Mucosa of gallbladder (tissue), 1 donor: ENCODE data around the gene GALNT10. TPM values are rescaled to one million over a fixed set of nuclear protein-coding genes. Genes with fewer than 3 reads are reported as not detected.

Source experiments
- DNase-seq: peaks from one replicate; pipeline ENCODE4 v3.0.0-alpha.2; 2020; ENCODE audit warnings: low spot score
- total RNA-seq: library from RNA; stranded (reverse); gene quantifications from one replicate; pipeline ENCODE4 v1.2.1, GENCODE V29; 2021
- donor health status: DM: no; HTN: no; CAD: no.

GALNT10 gene
- total RNA-seq, 1 donor from 2014 or later: 50.8 TPM

GRCh38 chr5:154234551-154234950 is 44.0 kb downstream of the GALNT10 start:
- no peak for DNase-seq

- DNase-seq: no peak
Observed at GRCh38 chr5:154236011-154236410, 45.5 kb downstream of the GALNT10 start.

GRCh38 chr5:154236536-154237375 is 46.2 kb downstream of the GALNT10 start:
- DNase-seq: no peak

DNA sequence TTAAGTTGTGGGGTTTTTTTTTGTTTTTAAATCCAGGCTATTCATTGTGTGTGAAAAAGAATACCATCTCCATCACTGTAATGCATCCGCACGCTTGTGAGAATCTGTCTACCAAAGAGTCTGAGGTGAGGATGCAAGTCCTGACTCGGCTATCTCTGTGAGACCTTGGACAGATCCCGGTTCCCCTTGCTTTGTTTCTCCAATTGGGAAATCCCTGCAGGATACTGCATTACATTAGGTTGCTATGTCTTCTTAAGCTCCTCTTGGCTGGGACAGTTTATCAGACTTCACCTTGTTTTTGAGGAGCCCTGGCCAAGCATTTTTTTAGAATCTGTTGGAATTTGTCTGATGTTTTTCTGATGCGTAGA is 46.8 kb downstream of the GALNT10 start:
- no peak for DNase-seq

- DNase-seq: no peak
Observed at GRCh38 chr5:154237946-154238345, 47.4 kb downstream of the GALNT10 start.

- no peak for DNase-seq
Observed at GRCh38 chr5:154238776-154239481, 48.4 kb downstream of the GALNT10 start.

GRCh38 chr5:154240595-154240994 is 50.1 kb downstream of the GALNT10 start:
- DNase-seq: no peak

DNA sequence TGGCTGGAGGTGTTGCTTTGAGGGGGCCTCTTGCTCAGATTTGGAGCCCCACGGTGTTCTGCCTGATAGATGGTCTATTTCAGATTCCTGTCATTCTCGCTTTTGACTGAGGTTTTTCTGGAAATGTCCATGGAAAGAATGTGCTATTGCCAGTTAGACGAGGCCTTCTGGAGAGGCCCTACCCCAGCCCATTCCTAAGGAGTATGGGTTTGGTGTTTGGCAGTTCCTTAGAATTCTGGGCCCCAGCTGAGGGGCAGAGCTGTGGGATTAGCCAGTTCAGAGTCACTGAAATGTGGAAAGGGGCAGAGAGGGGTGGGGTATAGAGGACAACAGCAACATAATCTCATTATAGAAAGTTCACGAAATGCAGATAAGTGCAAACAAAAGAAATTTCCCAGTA is 50.5 kb downstream of the GALNT10 start:
- no peak for DNase-seq

- DNase-seq: no peak
Observed at GRCh38 chr5:154242442-154242841, 51.9 kb downstream of the GALNT10 start.

GRCh38 chr5:154242964-154243376 is 52.4 kb downstream of the GALNT10 start:
- DNase-seq: no peak

DNA sequence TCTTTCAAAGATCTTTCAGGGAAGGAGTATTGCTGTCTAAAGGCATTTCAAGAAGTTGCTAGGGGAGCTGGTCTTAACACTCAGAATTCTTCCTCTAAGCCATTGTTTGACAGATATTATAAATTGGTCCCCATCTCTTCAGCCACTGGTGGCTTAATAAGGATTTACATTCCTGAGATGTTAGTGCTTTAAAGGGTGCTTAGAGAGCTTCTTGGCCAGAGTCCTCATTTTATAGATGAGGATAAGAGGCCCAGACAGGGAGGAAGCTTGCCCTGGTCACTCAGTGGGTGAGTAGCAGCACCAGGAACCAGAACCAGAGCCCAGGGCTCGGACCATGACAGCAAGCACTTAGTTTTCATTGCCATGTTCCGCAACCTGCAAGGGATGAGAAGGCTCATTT is 53.2 kb downstream of the GALNT10 start:
- DNase-seq: no peak

GRCh38 chr5:154244476-154244875 is 53.9 kb downstream of the GALNT10 start:
- no peak for DNase-seq

- no peak for DNase-seq
Observed at GRCh38 chr5:154248691-154249090, 58.2 kb downstream of the GALNT10 start.

DNA sequence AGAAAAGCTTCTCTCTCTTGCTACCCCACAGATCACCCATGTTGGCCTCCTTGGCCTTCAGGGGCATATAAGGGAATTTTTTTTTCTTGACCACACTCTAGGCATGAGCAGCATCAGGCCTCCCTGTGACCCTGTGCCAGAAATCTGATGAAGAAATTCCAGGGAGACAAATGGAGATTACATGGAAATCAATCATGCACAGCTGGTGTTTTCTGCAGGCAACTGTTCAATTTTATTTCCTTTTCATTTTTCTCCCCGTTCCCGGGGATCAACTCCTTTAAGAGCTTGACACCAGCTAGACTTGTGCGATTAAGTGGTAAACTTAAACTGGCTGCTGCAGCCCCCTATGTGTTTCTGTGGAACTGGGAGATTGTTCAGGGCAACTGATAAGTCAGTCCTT is 59.3 kb downstream of the GALNT10 start:
- no peak for DNase-seq

DNA sequence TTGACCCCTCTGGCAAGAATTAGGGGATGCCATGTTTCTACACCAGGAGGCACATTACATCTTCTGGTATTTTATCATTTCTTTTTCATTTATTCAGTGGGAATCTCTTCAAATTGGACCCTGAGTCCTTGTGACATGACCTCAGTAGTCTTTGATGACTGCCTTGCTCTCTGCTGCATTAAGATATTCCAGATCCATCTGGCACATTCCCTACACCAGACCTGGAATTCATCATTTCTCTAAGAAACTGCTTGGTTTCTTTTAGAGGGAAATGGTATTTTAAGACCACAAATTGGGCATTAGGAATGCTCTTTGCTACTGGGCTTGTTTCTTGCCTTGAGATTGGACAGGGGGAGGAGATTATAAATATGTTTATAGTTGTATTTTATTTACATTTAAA is 61.0 kb downstream of the GALNT10 start:
- DNase-seq: no peak

GRCh38 chr5:154253807-154254206 is 63.3 kb downstream of the GALNT10 start:
- no peak for DNase-seq

- no peak for DNase-seq
Observed at GRCh38 chr5:154254896-154255295, 64.4 kb downstream of the GALNT10 start.

DNA sequence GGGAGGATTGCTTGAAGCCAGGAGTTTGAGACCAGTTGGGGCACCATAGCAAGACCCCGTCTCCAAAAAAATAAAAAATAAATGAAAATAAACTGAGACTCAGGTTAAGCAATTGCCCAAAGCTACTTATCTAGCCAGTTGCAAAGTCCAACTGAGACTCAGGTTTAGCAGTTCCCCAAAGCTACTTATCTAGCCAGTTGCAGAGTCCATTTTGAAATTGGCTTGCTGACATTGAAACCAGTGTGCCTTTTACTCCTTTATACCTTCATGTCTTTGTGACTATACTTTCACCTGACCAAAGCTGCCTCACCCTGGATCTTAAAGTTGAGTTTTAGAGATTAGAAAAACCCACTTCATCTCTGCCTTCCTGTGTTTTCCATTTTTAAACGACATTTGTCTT is 66.5 kb downstream of the GALNT10 start:
- no peak for DNase-seq

- no peak for DNase-seq
Observed at GRCh38 chr5:154258531-154259217, 68.1 kb downstream of the GALNT10 start.

- no peak for DNase-seq
Observed at GRCh38 chr5:154260224-154260927, 69.8 kb downstream of the GALNT10 start.

- no peak for DNase-seq
Observed at GRCh38 chr5:154262342-154262741, 71.8 kb downstream of the GALNT10 start.
